PC-9 (cell line): Measurements from ENCODE around the gene SMIM1.

Experiments used
- CTCF ChIP-seq: fragments of 200-600 bp; sonication (generic); conservative IDR thresholded peaks from 2 replicates; pipeline ENCODE4 v1.6.1; 2017; ENCODE audit warnings: mixed run types, antibody characterized with exemption, mild to moderate bottlenecking, moderate library complexity
- EZH2 ChIP-seq: fragments of 200-600 bp; sonication (generic); IDR thresholded peaks from 2 replicates; pipeline ENCODE4 v1.8.0; 2017; ENCODE audit warnings: antibody characterized with exemption, low read depth

GRCh38 chr1:3735688-3736087, 36.9 kb upstream of the SMIM1 start:
- TF ChIP-seq CTCF (no peak), EZH2 (no peak)
